Esophagus muscularis mucosa (tissue), 4 donors: ENCODE results near the gene DLG5.

Experiments used
- CTCF ChIP-seq, 3 experiments: fragments of 200-600 bp in 2 of 3; fragments of 450-650 bp in 1 of 3; sonication (generic) in 2 of 3; IDR thresholded peaks; one replicate each; pipeline ENCODE4 v1.5.1; 2017 to 2019; ENCODE audit warnings: antibody characterized with exemption in 3 of 3, mild to moderate bottlenecking in 2 of 3, moderate library complexity in 1 of 3
- EP300 ChIP-seq: sonication (generic); formaldehyde crosslinking; IDR thresholded peaks from one replicate; pipeline ENCODE4 v1.6.1; 2017; ENCODE audit warnings: antibody characterized with exemption
- POLR2AphosphoS5 ChIP-seq, 2 donors: sonication (generic); formaldehyde crosslinking; IDR thresholded peaks; one replicate each; pipeline ENCODE4 v1.6.1; 2017; ENCODE audit warnings: antibody characterized with exemption in 2 of 2

GRCh38 chr10:77909021-77909748 lies 17.4 kb downstream of the DLG5 start:
- no peak for TF ChIP-seq CTCF (IDR thresholded peaks at IDR 0.05)
- no peak for TF ChIP-seq POLR2AphosphoS5 (IDR thresholded peaks at IDR 0.05)
- TF ChIP-seq EP300, result no peak
